PC-9 (cell line): ENCODE data around the gene BCL6B. TPM values are rescaled to one million over a fixed set of nuclear protein-coding genes. Genes with fewer than 3 reads are reported as not detected.
A peak's percentile ranks its signal among the peaks of the same experiment; 100 is the strongest.

Experiments
- BruUV-seq: library from RNA; stranded (reverse); fragments of 400-500 nt; replicated peaks from 2 replicates; lab custom pipeline; 2021; lab: Mats Ljungman, UMichigan
- CTCF ChIA-PET: fragments of 300-600 bp; sonication (Branson Sonifier 250); formaldehyde crosslinking; loops from one replicate; lab custom pipeline; 2022; ENCODE audit warnings: antibody characterized with exemption; lab: Charles Lee
- POLR2A ChIA-PET: fragments of 300-600 bp; sonication (Branson Sonifier 250); formaldehyde crosslinking; loops from one replicate; lab custom pipeline; 2022; ENCODE audit warnings: antibody characterized with exemption; ENCODE audit not compliant: unreplicated experiment; lab: Charles Lee
- DNase-seq, 2 experiments: peaks; one replicate each; pipeline versions ENCODE4 v3.0.0 to v3.0.0-alpha.2; 2015 to 2022; ENCODE audit warnings: mixed read lengths in 1 of 2
- H2AFZ ChIP-seq: fragments of 200-600 bp; sonication (generic); 2 replicates; pipeline ENCODE4 v1.8.1; 2017; ENCODE audit warnings: antibody characterized with exemption
- H3F3A ChIP-seq: fragments of 200-600 bp; sonication (generic); 2 replicates; pipeline ENCODE4 v1.8.1; 2017; ENCODE audit warnings: antibody characterized with exemption, mild to moderate bottlenecking, low read depth; ENCODE audit not compliant: insufficient read depth
- H3K27ac ChIP-seq: fragments of 200-600 bp; sonication (generic); 2 replicates; pipeline ENCODE4 v1.6.1; 2016; ENCODE audit warnings: mixed run types
- H3K27me3 ChIP-seq: fragments of 200-600 bp; sonication (generic); 2 replicates; pipeline ENCODE4 v1.6.1; 2016; ENCODE audit warnings: low read depth, mixed run types; ENCODE audit not compliant: insufficient read depth
- H3K36me3 ChIP-seq: fragments of 200-600 bp; sonication (generic); 2 replicates; pipeline ENCODE4 v1.6.1; 2016; ENCODE audit warnings: low read depth, mixed run types
- H3K4me1 ChIP-seq: fragments of 200-600 bp; sonication (generic); replicated peaks from 2 replicates; pipeline ENCODE4 v1.6.1; 2016; ENCODE audit warnings: mixed run types; ENCODE audit not compliant: insufficient read depth
- H3K4me2 ChIP-seq: fragments of 200-600 bp; sonication (generic); 2 replicates; pipeline ENCODE4 v1.6.1; 2017; ENCODE audit warnings: mixed run types
- H3K4me3 ChIP-seq: fragments of 200-600 bp; sonication (generic); 2 replicates; pipeline ENCODE4 v1.6.1; 2016; ENCODE audit warnings: mixed run types
- H3K79me2 ChIP-seq: fragments of 200-600 bp; sonication (generic); 2 replicates; pipeline ENCODE4 v1.6.1; 2017; ENCODE audit warnings: low read depth, mixed run types
- H3K9me2 ChIP-seq: fragments of 200-600 bp; sonication (generic); 2 replicates; pipeline ENCODE4 v1.8.1; 2017; ENCODE audit warnings: mild to moderate bottlenecking; ENCODE audit not compliant: insufficient read depth
- H3K9me3 ChIP-seq: fragments of 200-600 bp; sonication (generic); 2 replicates; pipeline ENCODE4 v1.8.1; 2016; ENCODE audit warnings: low read depth; ENCODE audit not compliant: insufficient read depth
- H4K20me1 ChIP-seq: fragments of 200-600 bp; sonication (generic); 2 replicates; pipeline ENCODE4 v1.8.1; 2017; ENCODE audit not compliant: insufficient read depth
- EZH2 ChIP-seq: fragments of 200-600 bp; sonication (generic); IDR thresholded peaks from 2 replicates; pipeline ENCODE4 v1.8.0; 2017; ENCODE audit warnings: antibody characterized with exemption, low read depth
- intact Hi-C: fragments of 100-400 bp; cut with micrococcal nuclease; formaldehyde crosslinking; loops from one replicate; pipeline ENCODE4 v1.10.0; 2022; ENCODE audit not compliant: unreplicated experiment
- total RNA-seq: library from RNA; stranded (reverse); gene quantifications from 2 replicates; pipeline ENCODE4 v1.2.3, GENCODE V29; 2021
- TF ChIP-seq, protein P1 (sequence below): fragments of 200-600 bp; sonication (generic); conservative IDR thresholded peaks from 2 replicates; pipeline ENCODE4 v1.6.1; 2017; ENCODE audit warnings: mixed run types, antibody characterized with exemption, mild to moderate bottlenecking, moderate library complexity

The BCL6B gene
- total RNA-seq, 1 experiment from 2014 or later: 0.28 TPM

DNA sequence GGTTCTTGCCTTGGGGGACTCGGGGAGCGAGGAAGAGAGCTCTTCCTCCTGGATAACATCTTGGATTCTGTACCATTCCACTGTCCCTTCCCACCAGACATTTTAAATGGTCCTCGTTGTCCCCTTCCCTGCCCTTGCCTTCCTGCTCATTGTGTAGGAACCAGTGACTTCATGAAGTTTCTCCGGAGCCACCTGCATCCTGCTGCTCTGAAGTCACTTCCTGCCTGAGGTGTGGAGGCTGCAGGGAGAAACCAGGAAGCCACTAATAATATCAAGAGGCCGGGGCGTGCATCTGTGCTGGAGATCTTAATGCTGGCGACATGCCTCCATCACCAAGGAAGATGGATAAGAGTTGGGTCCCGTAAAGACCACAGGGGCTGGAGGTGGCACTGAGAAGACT, 6.8 kb downstream of the BCL6B start:
- POLR2A ChIA-PET: no interaction called here
- H3K4me2 ChIP-seq: no peak overlapping the region

DNA sequence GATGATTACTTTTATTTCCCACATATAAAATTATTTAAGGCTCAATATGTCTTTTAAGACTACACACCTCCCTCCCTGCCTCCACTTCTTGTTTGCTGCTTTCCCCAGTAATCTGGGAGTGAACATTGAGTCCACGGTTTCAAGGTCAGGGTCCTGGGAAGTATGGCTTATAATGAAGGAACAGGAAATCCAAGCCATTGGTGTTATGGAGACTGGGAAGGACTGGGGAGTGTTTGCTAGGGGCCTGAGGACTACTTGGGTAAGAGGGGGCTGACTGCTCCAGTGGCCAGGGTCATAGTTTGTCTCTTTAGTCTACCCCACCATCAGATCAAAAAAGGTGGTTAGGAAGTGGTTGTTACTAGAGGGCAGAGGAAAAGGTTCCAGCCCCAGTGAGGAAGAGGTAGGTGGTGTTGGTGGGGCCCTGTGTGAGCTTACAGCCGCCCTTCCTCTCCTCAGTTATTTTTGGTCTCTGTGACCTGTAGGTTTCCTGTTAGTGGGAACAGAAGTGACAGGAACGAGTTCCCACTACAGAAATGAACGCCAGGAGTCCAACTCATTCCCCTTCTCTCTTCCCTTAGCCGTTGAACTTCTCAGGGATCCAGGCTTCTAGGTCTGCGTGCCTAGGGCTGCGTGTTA, 12.2 kb downstream of the BCL6B start:
- peak overlapping the region; percentile 81 for H3K4me2 ChIP-seq
- H3K27ac ChIP-seq: peak overlapping the region; percentile 61
- H3K79me2 ChIP-seq: peaks cover 23% of the 10 kb centered on the region
- peak overlapping the region; percentile 76 for H3K4me3 ChIP-seq
- no peaks in the 10 kb centered on the region for H4K20me1 ChIP-seq
- peaks cover 20% of the 10 kb centered on the region for H3K4me1 ChIP-seq
- ChIA-PET CTCF (interaction anchor here (0.7 to 2.2 kb wide), 3 partner anchors 11 to 13 kb away, joined by 3 to 10 read pairs (median 4); no protein-coding TSS in a partner anchor), POLR2A (interaction anchor here (0.5 to 1.2 kb wide), 4 partner anchors 11 to 94 kb away, joined by 3 to 18 read pairs (median 6); no protein-coding TSS in a partner anchor)
- peaks cover 30% of the 10 kb centered on the region; the same call in 1 of the 2 replicates for H3F3A ChIP-seq
- TF ChIP-seq, protein P1, sequence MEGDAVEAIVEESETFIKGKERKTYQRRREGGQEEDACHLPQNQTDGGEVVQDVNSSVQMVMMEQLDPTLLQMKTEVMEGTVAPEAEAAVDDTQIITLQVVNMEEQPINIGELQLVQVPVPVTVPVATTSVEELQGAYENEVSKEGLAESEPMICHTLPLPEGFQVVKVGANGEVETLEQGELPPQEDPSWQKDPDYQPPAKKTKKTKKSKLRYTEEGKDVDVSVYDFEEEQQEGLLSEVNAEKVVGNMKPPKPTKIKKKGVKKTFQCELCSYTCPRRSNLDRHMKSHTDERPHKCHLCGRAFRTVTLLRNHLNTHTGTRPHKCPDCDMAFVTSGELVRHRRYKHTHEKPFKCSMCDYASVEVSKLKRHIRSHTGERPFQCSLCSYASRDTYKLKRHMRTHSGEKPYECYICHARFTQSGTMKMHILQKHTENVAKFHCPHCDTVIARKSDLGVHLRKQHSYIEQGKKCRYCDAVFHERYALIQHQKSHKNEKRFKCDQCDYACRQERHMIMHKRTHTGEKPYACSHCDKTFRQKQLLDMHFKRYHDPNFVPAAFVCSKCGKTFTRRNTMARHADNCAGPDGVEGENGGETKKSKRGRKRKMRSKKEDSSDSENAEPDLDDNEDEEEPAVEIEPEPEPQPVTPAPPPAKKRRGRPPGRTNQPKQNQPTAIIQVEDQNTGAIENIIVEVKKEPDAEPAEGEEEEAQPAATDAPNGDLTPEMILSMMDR: no peak
- no peak for TF ChIP-seq EZH2
- no peaks in the 10 kb centered on the region for H3K9me2 ChIP-seq
- H2AFZ ChIP-seq: peak overlapping the region; percentile 89
- H3K36me3 ChIP-seq: 0 out of 2 replicates have a peak, but pooled peaks cover 4% of the 10 kb centered on the region
- H3K9me3 ChIP-seq: no peaks in the 10 kb centered on the region
- TSS peak; percentile 97 for BruUV-seq
- intact Hi-C loops: no loop called here
- H3K27me3 ChIP-seq: no peaks in the 10 kb centered on the region
- no peak for DNase-seq

More for the DNA sequence above, 6.8 kb downstream of the BCL6B start:
- TF ChIP-seq, protein P1: no peak
- TF ChIP-seq EZH2: no peak
- Histone ChIP-seq H4K20me1 (no peaks in the 10 kb centered on the region), H3K27ac (no peak overlapping the region), H3F3A (peaks cover 4% of the 10 kb centered on the region; the same call in 1 of the 2 replicates), H3K4me3 (no peak overlapping the region), H3K79me2 (no peaks in the 10 kb centered on the region), H3K27me3 (no peaks in the 10 kb centered on the region), H3K4me1 (0 out of 2 replicates have a peak, but pooled peaks cover under 1% of the 10 kb centered on the region), H2AFZ (no peak overlapping the region), H3K36me3 (no peaks in the 10 kb centered on the region), H3K9me3 (no peaks in the 10 kb centered on the region), H3K9me2 (no peaks in the 10 kb centered on the region)
- intact Hi-C loops: no loop called here
- BruUV-seq: no TSS peak
- CTCF ChIA-PET: no interaction called here
- no peak for DNase-seq

DNA sequence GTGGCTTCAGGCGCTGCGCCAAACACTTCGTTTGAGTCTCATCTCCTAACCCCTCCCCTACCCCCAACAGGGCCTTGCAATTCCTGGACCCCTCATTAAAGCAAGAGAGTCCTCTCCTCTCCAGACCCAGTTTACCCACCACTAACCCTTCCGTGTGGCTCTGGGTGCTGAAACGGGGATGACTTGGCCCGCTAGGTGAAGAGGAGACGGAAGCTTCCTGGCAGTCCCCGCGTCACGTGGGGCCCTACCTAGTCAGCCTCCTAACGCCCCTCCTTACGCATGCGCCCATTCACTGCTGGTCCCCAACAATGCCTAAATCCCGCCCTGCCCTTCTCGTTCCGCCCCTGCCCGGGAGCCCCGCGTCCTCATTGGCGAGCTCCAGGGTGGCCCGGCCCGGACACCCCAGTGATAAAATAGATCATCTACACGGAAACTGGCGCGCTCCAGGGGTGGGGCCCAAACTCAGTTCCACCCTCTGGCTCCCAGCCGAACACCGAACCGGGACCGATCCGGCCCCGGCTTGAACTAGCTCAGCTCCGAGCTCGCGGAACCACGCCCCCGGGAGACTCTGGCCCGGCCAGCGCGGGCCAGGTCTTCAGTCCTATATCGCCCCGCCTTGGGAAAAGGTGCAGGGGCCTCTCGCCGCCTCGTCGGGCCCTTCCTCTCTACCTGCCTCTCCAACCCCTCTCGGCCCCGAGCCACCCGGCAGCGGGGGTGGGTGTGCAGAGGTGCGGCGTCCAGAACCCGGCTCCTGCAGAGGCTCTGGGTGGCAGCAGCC, 12.9 kb downstream of the BCL6B start, which contains the start of gene SLC16A13:
Gene SLC16A13 (plus strand): TSS at position 425 of the 778 bp plus-strand sequence. CDS start 368 bp downstream, outside the sequence.
- Histone ChIP-seq H3K4me3 (peak within 1 kb of the TSS; percentile 76), H2AFZ (peak within 1 kb of the TSS; percentile 89), H3K27ac (peak within 1 kb of the TSS; percentile 71), H3K4me2 (peak within 1 kb of the TSS; percentile 81), H3K27me3 (no peaks in the 10 kb centered on the region), H3K9me2 (no peaks in the 10 kb centered on the region), H3K36me3 (0 out of 2 replicates have a peak, but pooled peaks cover 4% of the 10 kb centered on the region), H3K4me1 (peaks cover 20% of the 10 kb centered on the region), H3F3A (peaks cover 34% of the 10 kb centered on the region), H3K9me3 (no peaks in the 10 kb centered on the region), H3K79me2 (peaks cover 23% of the 10 kb centered on the region), H4K20me1 (no peaks in the 10 kb centered on the region; the same call in 1 of the 2 replicates)
- CTCF ChIA-PET: interaction anchor here (0.6 to 2.2 kb wide), 3 partner anchors 10 to 321 kb away, joined by 3 to 10 read pairs (median 3); no protein-coding TSS in a partner anchor
- no TSS peak for BruUV-seq
- intact Hi-C loops: loop anchor here (2.0 kb wide), 1 partner anchor 21 kb away; a partner anchor contains a TSS
- TF ChIP-seq EZH2: no peak
- TF ChIP-seq, protein P1: no peak
- peak; percentile 93 to 99 for DNase-seq
- POLR2A ChIA-PET: interaction anchor here (0.5 to 1.2 kb wide), 9 partner anchors 10 to 1205 kb away, joined by 3 to 18 read pairs (median 5); no protein-coding TSS in a partner anchor
